SK-N-SH treated with all-trans-retinoic acid at 6 μM for 48 hours (cell line): ENCODE results near the gene ALDH3B2.

Experiments
- ATAC-seq: fragments of 200-7000 bp; cut with Tn5 transposase; 3 replicates; pipeline ENCODE4 v1.9.1; 2020; ENCODE audit warnings: mild to moderate bottlenecking, moderate library complexity
- ARNTL ChIP-seq: fragments of 450-650 bp; formaldehyde crosslinking; IDR thresholded peaks from 2 replicates; pipeline ENCODE4 v1.5.0; 2020; ENCODE audit warnings: low read depth, mild to moderate bottlenecking, moderate library complexity, borderline replicate concordance
- BACH2 ChIP-seq: fragments of 250-450 bp; sonication (Bioruptor Pico); IDR thresholded peaks from 2 replicates; pipeline ENCODE4 v1.9.0; 2021; ENCODE audit warnings: mild to moderate bottlenecking, borderline replicate concordance
- CREB5 ChIP-seq: fragments of 250-450 bp; sonication (Bioruptor Pico); IDR thresholded peaks from 2 replicates; pipeline ENCODE4 v1.5.1; 2020; ENCODE audit warnings: low read depth, mild to moderate bottlenecking, moderate library complexity
- CSDC2 ChIP-seq: fragments of 250-450 bp; sonication (Bioruptor Pico); IDR thresholded peaks from 2 replicates; pipeline ENCODE4 v1.5.0; 2020; ENCODE audit warnings: mild to moderate bottlenecking, moderate library complexity
- CSRNP3 ChIP-seq: fragments of 250-450 bp; sonication (Bioruptor Pico); IDR thresholded peaks from 2 replicates; pipeline ENCODE4 v1.5.1; 2021; ENCODE audit warnings: mild to moderate bottlenecking, moderate library complexity
- ESRRG ChIP-seq: fragments of 250-450 bp; sonication (Bioruptor Pico); IDR thresholded peaks from 2 replicates; pipeline ENCODE4 v1.6.1; 2021; ENCODE audit warnings: mild to moderate bottlenecking
- GLIS3 ChIP-seq: fragments of 250-450 bp; sonication (Bioruptor Pico); IDR thresholded peaks from 2 replicates; pipeline ENCODE4 v1.5.0; 2020; ENCODE audit warnings: mild to moderate bottlenecking, moderate library complexity
- ISL1 ChIP-seq: fragments of 250-450 bp; sonication (Bioruptor Pico); IDR thresholded peaks from 2 replicates; pipeline ENCODE4 v2.1.2; 2022; ENCODE audit warnings: mild to moderate bottlenecking, moderate library complexity
- OSR1 ChIP-seq: fragments of 250-450 bp; sonication (Bioruptor Pico); IDR thresholded peaks from 2 replicates; pipeline ENCODE4 v1.8.0; 2022; ENCODE audit warnings: moderate library complexity, mild to moderate bottlenecking, inconsistent platforms
- PATZ1 ChIP-seq: fragments of 250-450 bp; sonication (Bioruptor Pico); IDR thresholded peaks from 2 replicates; pipeline ENCODE4 v1.8.0; 2020; ENCODE audit warnings: mild to moderate bottlenecking, moderate library complexity, borderline replicate concordance
- POU6F1 ChIP-seq: fragments of 250-450 bp; sonication (Bioruptor Pico); IDR thresholded peaks from 2 replicates; pipeline ENCODE4 v1.8.0; 2021; ENCODE audit warnings: low read depth, mild to moderate bottlenecking, moderate library complexity, borderline replicate concordance
- RARB ChIP-seq: fragments of 250-450 bp; sonication (Bioruptor Pico); IDR thresholded peaks from 2 replicates; pipeline ENCODE4 v1.8.0; 2021; ENCODE audit warnings: mild to moderate bottlenecking, moderate library complexity
- TCF4 ChIP-seq: fragments of 250-450 bp; sonication (Bioruptor Pico); IDR thresholded peaks from 2 replicates; pipeline ENCODE4 v1.8.0; 2021; ENCODE audit warnings: mild to moderate bottlenecking, moderate library complexity, borderline replicate concordance
- ZC3H10 ChIP-seq: fragments of 250-450 bp; sonication (Bioruptor Pico); IDR thresholded peaks from 2 replicates; pipeline ENCODE4 v1.5.1; 2021; ENCODE audit warnings: mild to moderate bottlenecking, moderate library complexity
- ZFP3 ChIP-seq: fragments of 250-450 bp; sonication (Bioruptor Pico); IDR thresholded peaks from 2 replicates; pipeline ENCODE4 v1.5.0; 2020; ENCODE audit warnings: mild to moderate bottlenecking, moderate library complexity
- ZFP30 ChIP-seq: fragments of 450-650 bp; formaldehyde crosslinking; IDR thresholded peaks from 2 replicates; pipeline ENCODE4 v1.5.0; 2022; ENCODE audit warnings: mild to moderate bottlenecking, moderate library complexity
- ZNF565 ChIP-seq: fragments of 450-650 bp; formaldehyde crosslinking; conservative IDR thresholded peaks from 2 replicates; pipeline ENCODE4 v1.5.0; 2020; ENCODE audit warnings: low read depth, mild to moderate bottlenecking, moderate library complexity
- ZNF70 ChIP-seq: fragments of 450-650 bp; formaldehyde crosslinking; IDR thresholded peaks from 2 replicates; pipeline ENCODE4 v1.5.0; 2020; ENCODE audit warnings: mild to moderate bottlenecking, moderate library complexity
- ZNF8 ChIP-seq: fragments of 450-650 bp; formaldehyde crosslinking; IDR thresholded peaks from 2 replicates; pipeline ENCODE4 v1.5.0; 2020; ENCODE audit warnings: mild to moderate bottlenecking, moderate library complexity

The ALDH3B2 gene

GRCh38 chr11:67632175-67632981 lies 42.0 kb downstream of the ALDH3B2 start:
- TF ChIP-seq OSR1 (CRISPR knock-in tag) = no peak
- TF ChIP-seq GLIS3 (CRISPR knock-in tag) = no peak
- TF ChIP-seq ZFP30 (CRISPR knock-in tag) = no peak
- TF ChIP-seq TCF4 (CRISPR knock-in tag) = no peak
- TF ChIP-seq PATZ1 = no peak
- ATAC-seq = no peak

GRCh38 chr11:67631853-67632174 lies 42.6 kb downstream of the ALDH3B2 start:
- ATAC-seq = no peak
- TF ChIP-seq ZC3H10 (CRISPR knock-in tag) = no peak
- TF ChIP-seq CSRNP3 (CRISPR knock-in tag) = no peak
- no peak for TF ChIP-seq POU6F1 (CRISPR knock-in tag)
- no peak for TF ChIP-seq ZNF70 (CRISPR knock-in tag)

- no peak for ATAC-seq
- TF ChIP-seq RARB (no peak), ZFP30 (CRISPR knock-in tag) (no peak), CSDC2 (CRISPR knock-in tag) (no peak), CREB5 (CRISPR knock-in tag) (no peak), ZNF70 (CRISPR knock-in tag) (no peak), ISL1 (no peak), OSR1 (CRISPR knock-in tag) (no peak), GLIS3 (CRISPR knock-in tag) (no peak), ARNTL (no peak), ZNF8 (CRISPR knock-in tag) (no peak), BACH2 (CRISPR knock-in tag) (no peak)
Measured at GRCh38 chr11:67631411-67631810, 43.0 kb downstream of the ALDH3B2 start.

GRCh38 chr11:67630943-67631331 lies 43.5 kb downstream of the ALDH3B2 start:
- no peak for ATAC-seq
- no peak for TF ChIP-seq CREB5 (CRISPR knock-in tag)
- no peak for TF ChIP-seq ESRRG
- TF ChIP-seq ZFP30 (CRISPR knock-in tag) = no peak
- TF ChIP-seq ZFP3 = no peak

- peak; percentile 89 for ATAC-seq
- TF ChIP-seq ZNF70 (CRISPR knock-in tag) (peak; percentile 53; the same call in 1 of the 2 replicates), ZNF565 (CRISPR knock-in tag) (no peak), RARB (no peak)
Measured at GRCh38 chr11:67630228-67630942, 44.0 kb downstream of the ALDH3B2 start.
